CD8-positive, alpha-beta memory T cell (primary cell): ENCODE data around the gene FBXO10. TPM values are rescaled to one million over a fixed set of nuclear protein-coding genes. Genes with fewer than 3 reads are reported as not detected.

ENCODE experiments used
- CTCF ChIA-PET: fragments of 350-600 bp; sonication (Branson Sonifier 250); formaldehyde crosslinking; loops from one replicate; lab custom pipeline; 2021; ENCODE audit warnings: antibody characterized with exemption; lab: Charles Lee
- POLR2A ChIA-PET: fragments of 350-600 bp; sonication (Branson Sonifier 250); formaldehyde crosslinking; loops from one replicate; lab custom pipeline; 2021; ENCODE audit warnings: antibody characterized with exemption; lab: Charles Lee
- DNase-seq, 5 donors: peaks; one replicate each; pipeline versions ENCODE4 v3.0.0 to v3.0.0-alpha.2; 2020 to 2022; ENCODE audit warnings: mixed read lengths in 1 of 5
- H3K27ac ChIP-seq: one replicate; pipeline ENCODE4 v1.7.0; 2013; ENCODE audit warnings: low read depth, mild to moderate bottlenecking, low read length, moderate library complexity
- H3K27me3 ChIP-seq: 2 replicates; pipeline ENCODE4 v1.7.0; 2013; ENCODE audit warnings: low read length, mild to moderate bottlenecking; ENCODE audit not compliant: insufficient read depth, poor library complexity, severe bottlenecking
- H3K36me3 ChIP-seq: 2 replicates; pipeline ENCODE4 v1.7.0; 2013; ENCODE audit warnings: mild to moderate bottlenecking, low read length, moderate library complexity; ENCODE audit not compliant: insufficient read depth
- H3K4me1 ChIP-seq: 2 replicates; pipeline ENCODE4 v1.7.0; 2013; ENCODE audit warnings: mild to moderate bottlenecking, low read length, moderate library complexity; ENCODE audit not compliant: insufficient read depth
- H3K4me3 ChIP-seq: 2 replicates; pipeline ENCODE4 v1.7.0; 2013; ENCODE audit warnings: mild to moderate bottlenecking, low read length
- H3K9me3 ChIP-seq: 2 replicates; pipeline ENCODE4 v1.7.0; 2013; ENCODE audit warnings: mild to moderate bottlenecking, low read length
- H3K27ac Mint-ChIP-seq, 8 donors: one replicate each; pipeline ENCODE4 v1.8.0; 2020 to 2021; ENCODE audit warnings: mixed read lengths in 8 of 8, mild to moderate bottlenecking in 6 of 8, inconsistent platforms in 3 of 8, moderate library complexity in 3 of 8
- H3K27me3 Mint-ChIP-seq, 2 donors: one replicate each; pipeline ENCODE4 v1.8.0; 2020 to 2021; ENCODE audit warnings: mixed read lengths in 2 of 2, mild to moderate bottlenecking in 1 of 2, moderate library complexity in 1 of 2
- H3K36me3 Mint-ChIP-seq, 3 donors: one replicate each; pipeline ENCODE4 v1.8.0; 2020 to 2021; ENCODE audit warnings: mixed read lengths in 3 of 3, inconsistent platforms in 1 of 3, mild to moderate bottlenecking in 1 of 3
- H3K4me1 Mint-ChIP-seq, 3 donors: one replicate each; pipeline ENCODE4 v1.8.0; 2020 to 2021; ENCODE audit warnings: mixed read lengths in 3 of 3, inconsistent platforms in 1 of 3, mild to moderate bottlenecking in 1 of 3
- H3K4me3 Mint-ChIP-seq, 7 donors: one replicate each; pipeline ENCODE4 v1.8.0; 2020 to 2021; ENCODE audit warnings: mixed read lengths in 7 of 7, mild to moderate bottlenecking in 6 of 7, moderate library complexity in 4 of 7, inconsistent platforms in 2 of 7
- H3K9me3 Mint-ChIP-seq, 5 donors: one replicate each; pipeline ENCODE4 v1.8.0; 2020 to 2022; ENCODE audit warnings: mixed read lengths in 5 of 5, mild to moderate bottlenecking in 3 of 5, moderate library complexity in 2 of 5, inconsistent platforms in 1 of 5
- polyA plus RNA-seq: library from polyadenylated mRNA; unstranded; fragments of 300-500 nt; fragmentation: Illumina TruSeq; gene quantifications from one replicate; pipeline ENCODE4 v1.2.3, GENCODE V29; 2021
- total RNA-seq, 2 experiments: library from RNA; stranded (reverse); gene quantifications; one replicate each; pipeline ENCODE4 v1.2.3, GENCODE V29; 2021

The FBXO10 gene
- total and polyA plus RNA-seq, 3 experiments from 2014 or later, result 0.82 to 2.8 (median 2.3) TPM

DNA sequence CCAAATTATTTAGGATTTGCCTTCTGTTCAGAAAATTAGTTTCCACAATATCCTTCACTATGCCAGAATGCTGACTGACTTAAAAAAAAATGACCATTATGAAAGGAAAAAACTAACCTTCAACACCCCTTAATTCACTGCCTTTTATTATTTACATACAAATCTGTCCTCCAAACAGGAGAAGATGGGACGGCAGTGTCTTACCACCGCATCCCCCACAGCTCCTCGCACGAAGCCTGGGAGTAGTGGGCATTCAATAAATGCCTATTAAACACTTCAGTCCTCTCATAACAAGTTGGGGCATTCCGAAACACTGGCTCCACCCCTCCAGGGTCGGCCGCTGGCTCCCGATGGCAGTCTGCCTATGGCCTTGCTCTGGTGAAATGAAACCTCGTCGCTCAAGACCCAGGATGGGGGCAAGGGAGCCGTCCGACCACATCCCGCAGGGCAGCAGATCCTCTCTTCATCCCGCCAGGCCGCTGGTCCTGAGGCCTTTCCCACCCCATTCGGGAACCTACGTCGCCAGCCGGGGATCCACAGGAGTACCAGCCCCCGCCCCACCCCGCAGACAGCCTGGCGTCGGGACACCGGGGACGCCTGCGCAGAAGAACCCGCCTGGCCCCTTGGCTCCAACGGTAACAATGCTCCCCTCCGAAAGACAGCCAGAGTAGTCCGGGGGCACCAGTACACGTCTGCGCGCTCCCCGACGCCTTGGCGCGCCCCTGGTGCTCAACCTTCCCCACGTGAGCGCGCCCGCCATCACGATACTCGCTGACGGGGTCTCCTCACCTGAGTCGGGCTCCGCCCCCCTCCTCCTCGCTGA, 111.5 kb downstream of the FBXO10 start:
- Mint-ChIP-seq H3K4me1 (peaks cover 28 to 42% (median 42%) of the 10 kb centered on the region in 3 donors), H3K36me3 (peaks cover 0 to 16% (median 5%) of the 10 kb centered on the region in 3 donors), H3K9me3 (no peaks in the 10 kb centered on the region), H3K27ac (peak overlapping the region; percentile 94 to 99 (median 98)), H3K4me3 (peak overlapping the region; percentile 91 to 98 (median 96)), H3K27me3 (peaks cover 0 to 9% of the 10 kb centered on the region in 2 donors)
- no peaks in the 10 kb centered on the region for H3K9me3 ChIP-seq
- peak overlapping the region; percentile 95 for H3K27ac ChIP-seq
- peak in 4 of 5 donors; percentile 78 to 94 (median 86) for DNase-seq
- no peaks in the 10 kb centered on the region for H3K36me3 ChIP-seq
- H3K4me3 ChIP-seq, result peak overlapping the region; percentile 96
- peaks cover 24% of the 10 kb centered on the region for H3K4me1 ChIP-seq
- CTCF ChIA-PET, result no interaction called here
- H3K27me3 ChIP-seq, result no peaks in the 10 kb centered on the region
- POLR2A ChIA-PET, result interaction anchor here (0.8 to 2.2 kb wide), 6 partner anchors 21 to 1274 kb away, joined by 3 to 23 read pairs (median 4); partner anchors contain the start of genes CLTA, POLR1E and TOMM5

DNA sequence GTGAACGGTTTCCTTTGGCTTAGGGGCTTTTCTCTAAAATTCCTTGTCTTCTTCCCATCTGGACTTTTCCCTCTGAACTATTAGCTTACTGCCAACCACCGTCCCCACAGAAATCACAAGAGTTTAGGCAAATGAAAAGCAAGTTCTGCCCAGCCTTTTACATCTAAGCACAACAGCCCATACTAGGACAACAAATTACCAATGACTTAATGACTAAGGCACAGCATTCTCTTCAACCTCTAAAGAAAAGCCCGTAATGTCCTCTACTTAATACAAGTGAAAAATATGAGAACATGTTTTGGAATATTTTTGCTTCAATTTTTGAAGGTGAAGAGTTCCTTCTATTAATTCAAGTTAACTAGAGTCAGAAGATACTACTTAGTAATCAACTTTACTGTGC, 112.2 kb downstream of the FBXO10 start:
- peaks cover 0 to 9% of the 10 kb centered on the region in 2 donors for H3K27me3 Mint-ChIP-seq
- no peaks in the 10 kb centered on the region for H3K9me3 Mint-ChIP-seq

More for the DNA sequence above, 112.2 kb downstream of the FBXO10 start:
- CTCF ChIA-PET, result no interaction called here
- POLR2A ChIA-PET, result no interaction called here
- H3K4me1 ChIP-seq, result peaks cover 24% of the 10 kb centered on the region
- H3K27ac ChIP-seq, result peak overlapping the region; percentile 95
- Mint-ChIP-seq H3K27ac (peak overlapping the region; percentile 94 to 99 (median 98)), H3K36me3 (peaks cover 0 to 16% (median 5%) of the 10 kb centered on the region in 3 donors), H3K4me3 (peak overlapping the region; percentile 91 to 98 (median 96)), H3K4me1 (peaks cover 28 to 42% (median 42%) of the 10 kb centered on the region in 3 donors)
- no peaks in the 10 kb centered on the region for H3K9me3 ChIP-seq
- no peak for DNase-seq
- H3K36me3 ChIP-seq, result no peaks in the 10 kb centered on the region
- H3K4me3 ChIP-seq, result peak overlapping the region; percentile 96
- H3K27me3 ChIP-seq, result no peaks in the 10 kb centered on the region

Other genes with a start within 250 kb of the FBXO10 start
- 10 to 100 TPM; 87.4 to 94.1 TPM for gene GRHPR, start 153.7 kb downstream of the FBXO10 start, total RNA-seq
- gene GRHPR, start 153.7 kb downstream of the FBXO10 start, polyA plus RNA-seq, result 77.4 TPM
- gene ZBTB5, start 110.9 kb downstream of the FBXO10 start, total RNA-seq, result 1 to 10 TPM; 7.0 to 7.9 TPM
- 0.81 TPM for gene ZBTB5, start 110.9 kb downstream of the FBXO10 start, polyA plus RNA-seq
- 10 to 100 TPM; 82.5 to 84.6 TPM for gene POLR1E, start 90.4 kb downstream of the FBXO10 start, total RNA-seq
- 21.4 TPM for gene POLR1E, start 90.4 kb downstream of the FBXO10 start, polyA plus RNA-seq
- gene TOMM5, start 16.2 kb upstream of the FBXO10 start, total RNA-seq, result 100 to 1,000 TPM; 222 to 227 TPM
- gene TOMM5, start 16.2 kb upstream of the FBXO10 start, polyA plus RNA-seq, result 200 TPM
- gene FRMPD1, start 74.6 kb upstream of the FBXO10 start, total RNA-seq, result not detected
- gene FRMPD1, start 74.6 kb upstream of the FBXO10 start, polyA plus RNA-seq, result not detected
- gene TRMT10B, start 177.4 kb upstream of the FBXO10 start, total RNA-seq, result 10 to 100 TPM; 10.0 to 12.0 TPM
- 16.2 TPM for gene TRMT10B, start 177.4 kb upstream of the FBXO10 start, polyA plus RNA-seq
- gene EXOSC3, start 208.7 kb upstream of the FBXO10 start, total RNA-seq, result 100 to 1,000 TPM; 107 to 112 TPM
- 23.8 TPM for gene EXOSC3, start 208.7 kb upstream of the FBXO10 start, polyA plus RNA-seq
- gene DCAF10, start 224.4 kb upstream of the FBXO10 start, total RNA-seq, result 10 to 100 TPM; 14.9 to 15.1 TPM
- gene DCAF10, start 224.4 kb upstream of the FBXO10 start, polyA plus RNA-seq, result 27.2 TPM